B cell (primary cell): ENCODE results near the gene SPEG. TPM values are rescaled to one million over a fixed set of nuclear protein-coding genes. Genes with fewer than 3 reads are reported as not detected.

Experiments used
- ATAC-seq: fragments of 200-7000 bp; cut with Tn5 transposase; one replicate; pipeline ENCODE4 v1.10.0; 2021; ENCODE audit warnings: low read depth, mild to moderate bottlenecking, moderate number of reproducible peaks, moderate library complexity
- CTCF ChIA-PET: fragments of 350-600 bp; sonication (Branson Sonifier 250); formaldehyde crosslinking; loops from one replicate; lab custom pipeline; 2021; ENCODE audit warnings: antibody characterized with exemption, inconsistent platforms; lab: Charles Lee
- POLR2A ChIA-PET: fragments of 350-600 bp; sonication (Branson Sonifier 250); formaldehyde crosslinking; loops from one replicate; lab custom pipeline; 2021; ENCODE audit warnings: antibody characterized with exemption; lab: Charles Lee
- DNase-seq: peaks from one replicate; pipeline ENCODE4 v3.0.0; 2013
- H2AFZ ChIP-seq: 2 replicates; pipeline ENCODE4 v1.6.1; 2012; ENCODE audit warnings: mild to moderate bottlenecking, low read depth, low read length; ENCODE audit not compliant: insufficient read depth, poor library complexity, severe bottlenecking
- H3K27ac ChIP-seq, 2 donors: 1 replicate in 1 of 2; 2 replicates in 1 of 2; pipeline ENCODE4 v1.5.1; 2012 to 2013; ENCODE audit warnings: low read length in 2 of 2, mild to moderate bottlenecking in 2 of 2, moderate library complexity in 1 of 2
- H3K27me3 ChIP-seq, 4 experiments: fragments of 200-600 bp in 1 of 4; sonication (generic) in 1 of 4; replicated peaks in 1 of 4; 1 replicate in 2 of 4; 2 replicates in 2 of 4; pipeline versions ENCODE4 v1.6.1 to v1.7.0; 2013 to 2016; ENCODE audit warnings: low read length in 3 of 4, mild to moderate bottlenecking in 2 of 4, mixed read lengths in 1 of 4, moderate library complexity in 1 of 4; ENCODE audit not compliant: insufficient read depth in 4 of 4, control insufficient read depth in 3 of 4; ENCODE audit errors: control extremely low read depth in 1 of 4
- H3K36me3 ChIP-seq, 2 experiments: replicated peaks in 1 of 2; 1 replicate in 1 of 2; 2 replicates in 1 of 2; pipeline versions ENCODE4 v1.6.1 to v1.7.1; 2013; ENCODE audit warnings: low read length in 1 of 2; ENCODE audit not compliant: insufficient read depth in 2 of 2, control insufficient read depth in 1 of 2; ENCODE audit errors: control extremely low read depth in 1 of 2, extremely low read depth in 1 of 2
- H3K4me1 ChIP-seq, 2 donors: fragments of 200-600 bp in 1 of 2; sonication (generic) in 1 of 2; 1 replicate in 1 of 2; 2 replicates in 1 of 2; pipeline versions ENCODE4 v1.5.1 to v1.6.1; 2013 to 2017; ENCODE audit warnings: low read length in 2 of 2; ENCODE audit not compliant: control insufficient read depth in 2 of 2, insufficient read depth in 2 of 2
- H3K4me2 ChIP-seq: replicated peaks from 2 replicates; pipeline ENCODE3; 2012; ENCODE audit warnings: mild to moderate bottlenecking, low read depth, low read length; ENCODE audit not compliant: poor library complexity, severe bottlenecking
- H3K4me3 ChIP-seq, 5 experiments: fragments of 200-600 bp in 1 of 5; sonication (generic) in 1 of 5; 1 replicate in 3 of 5; 2 replicates in 2 of 5; pipeline versions ENCODE4 v1.5.1 to v1.7.0; 2011 to 2016; ENCODE audit warnings: low read length in 4 of 5, mild to moderate bottlenecking in 4 of 5, low read depth in 2 of 5, control low read depth in 1 of 5, moderate library complexity in 1 of 5; ENCODE audit not compliant: insufficient read depth in 1 of 5; ENCODE audit errors: control extremely low read depth in 1 of 5, extremely low read depth in 1 of 5
- H3K79me2 ChIP-seq: fragments of 200-600 bp; sonication (generic); one replicate; pipeline ENCODE4 v1.6.0; 2016; ENCODE audit warnings: low read length; ENCODE audit not compliant: control insufficient read depth, insufficient read depth
- H3K9ac ChIP-seq: fragments of 200-600 bp; sonication (generic); 2 replicates; pipeline ENCODE4 v1.6.1; 2017; ENCODE audit warnings: mild to moderate bottlenecking, low read length, moderate library complexity
- H3K9me3 ChIP-seq, 3 donors: one replicate each; pipeline versions ENCODE4 v1.6.1 to v1.7.1; 2013; ENCODE audit warnings: low read length in 2 of 3; ENCODE audit not compliant: control insufficient read depth in 2 of 3, insufficient read depth in 1 of 3; ENCODE audit errors: control extremely low read depth in 1 of 3
- H4K20me1 ChIP-seq: 2 replicates; pipeline ENCODE4 v1.6.0; 2012; ENCODE audit warnings: mild to moderate bottlenecking, low read length; ENCODE audit not compliant: insufficient read depth, control insufficient read depth, poor library complexity, severe bottlenecking
- H3K27ac Mint-ChIP-seq: one replicate; pipeline ENCODE4 v1.8.0; 2021; ENCODE audit warnings: mixed read lengths
- H3K27me3 Mint-ChIP-seq: one replicate; pipeline ENCODE4 v1.8.0; 2021; ENCODE audit warnings: mixed read lengths
- H3K4me1 Mint-ChIP-seq: one replicate; pipeline ENCODE4 v1.8.0; 2021; ENCODE audit warnings: mixed read lengths
- H3K4me3 Mint-ChIP-seq: one replicate; pipeline ENCODE4 v1.8.0; 2021; ENCODE audit warnings: mixed read lengths
- H3K9me3 Mint-ChIP-seq: one replicate; pipeline ENCODE4 v1.8.0; 2022; ENCODE audit warnings: mixed read lengths; ENCODE audit not compliant: insufficient read depth
- CTCF ChIP-seq: fragments of 200-600 bp; IDR thresholded peaks from one replicate; pipeline ENCODE4 v1.8.0; 2022; ENCODE audit warnings: antibody characterized with exemption, mild to moderate bottlenecking
- EZH2 ChIP-seq: IDR thresholded peaks from 2 replicates; pipeline ENCODE4 v1.6.1; 2012; ENCODE audit warnings: borderline replicate concordance, low read depth, mild to moderate bottlenecking, moderate library complexity, low read length; ENCODE audit not compliant: insufficient read depth, poor library complexity, severe bottlenecking
- WGBS: methylation state at CpG from one replicate; pipeline ENCODE4 v1.1.5; 2013; ENCODE audit warnings: missing lambda C conversion rate; ENCODE audit not compliant: insufficient coverage; 5-methylcytosine and 5-hydroxymethylcytosine counted together
- intact Hi-C: fragments of 100-400 bp; cut with micrococcal nuclease; formaldehyde crosslinking; loops from one replicate; pipeline ENCODE4 v1.10.0; 2022
- polyA plus RNA-seq: library from polyadenylated mRNA; depleted of rRNA; stranded (reverse); fragments of >200 nt; gene quantifications from 2 replicates; pipeline ENCODE4 v1.2.3, GENCODE V29; 2012
- total RNA-seq, 2 donors: library from RNA; stranded (reverse); fragments of 120-200 nt in 1 of 2; gene quantifications; 1 replicate in 1 of 2; 2 replicates in 1 of 2; pipeline versions ENCODE4 v1.2.3 to v1.2.4, GENCODE V29; 2013 to 2022

Gene SPEG
- total and polyA plus RNA-seq, 2 donors (not counting 1 experiment from before 2014, with no cell fraction given), result 0.03 to 0.74 TPM

GRCh38 chr2:219466816-219467735 is 32.4 kb downstream of the SPEG start:
- Histone ChIP-seq H3K27me3 (peaks cover 0 to 3% (median 0%) of the 10 kb centered on the region in 4 experiments), H3K9me3 (no peaks in the 10 kb centered on the region), H3K36me3 (no peaks in the 10 kb centered on the region), H4K20me1 (no peaks in the 10 kb centered on the region), H3K4me1 (no peaks in the 10 kb centered on the region), H3K79me2 (no peaks in the 10 kb centered on the region), H3K4me2 (no peak overlapping the region), H3K4me3 (no peak overlapping the region), H3K9ac (no peak overlapping the region), H2AFZ (no peak overlapping the region), H3K27ac (no peak overlapping the region)
- Mint-ChIP-seq H3K27me3 (peaks cover 16% of the 10 kb centered on the region), H3K4me3 (no peak overlapping the region), H3K4me1 (no peaks in the 10 kb centered on the region), H3K9me3 (no peaks in the 10 kb centered on the region), H3K27ac (no peak overlapping the region)
- CTCF ChIA-PET, result interaction anchor here (1.8 kb wide), 1 partner anchor 9 kb away, joined by 8 read pairs; no protein-coding TSS in a partner anchor
- DNase-seq (no peak), ATAC-seq (no peak)
- intact Hi-C loops, result no loop called here
- TF ChIP-seq CTCF, result no peak
- TF ChIP-seq EZH2, result no peak
- POLR2A ChIA-PET, result no interaction called here
- WGBS, result 92% methylated on average over 23 of the region's 28 CpGs

- peaks cover 0 to 3% (median 0%) of the 10 kb centered on the region in 4 experiments for H3K27me3 ChIP-seq
- WGBS, result 75% methylated on average over 2 of the region's 2 CpGs
- H3K36me3 ChIP-seq, result no peaks in the 10 kb centered on the region
- intact Hi-C loops, result no loop called here
- Mint-ChIP-seq H3K9me3 (no peaks in the 10 kb centered on the region), H3K27ac (no peak overlapping the region), H3K4me1 (no peaks in the 10 kb centered on the region), H3K4me3 (no peak overlapping the region), H3K27me3 (peaks cover 16% of the 10 kb centered on the region)
- H4K20me1 ChIP-seq, result no peaks in the 10 kb centered on the region
- ChIA-PET POLR2A (no interaction called here), CTCF (interaction anchor here (1.1 to 1.8 kb wide), 2 partner anchors 10 to 42 kb away, joined by 4 to 8 read pairs; no protein-coding TSS in a partner anchor)
- H3K27ac ChIP-seq, result no peak overlapping the region
- H3K9me3 ChIP-seq, result no peaks in the 10 kb centered on the region
- H3K9ac ChIP-seq, result no peak overlapping the region
- H2AFZ ChIP-seq, result no peak overlapping the region
- no peak overlapping the region for H3K4me3 ChIP-seq
- H3K4me1 ChIP-seq, result no peaks in the 10 kb centered on the region
- TF ChIP-seq EZH2 (no peak), CTCF (no peak)
- DNase-seq, result no peak
- no peak for ATAC-seq
- no peaks in the 10 kb centered on the region for H3K79me2 ChIP-seq
- no peak overlapping the region for H3K4me2 ChIP-seq
Observed at GRCh38 chr2:219467736-219468075, 33.1 kb downstream of the SPEG start.
